Trophoblast cell (in vitro differentiated cells and primary cell): ENCODE data around the gene RAB9B.
"Not testable (repeated sequence)": the region's sequence is repeated elsewhere in the genome, so short reads cannot be mapped to it uniquely, and the experiment has no call there.

Experiments used
- DNase-seq, 2 donors: peaks; one replicate each; pipeline ENCODE4 v3.0.0-alpha.2; 2016
- H2AFZ ChIP-seq: 2 replicates; pipeline ENCODE4 v1.6.1; 2013; ENCODE audit warnings: low read length, moderate library complexity, mild to moderate bottlenecking; ENCODE audit not compliant: insufficient read depth, poor library complexity
- H2AK5ac ChIP-seq: 2 replicates; pipeline ENCODE4 v1.6.1; 2013; ENCODE audit warnings: mild to moderate bottlenecking, low read length
- H2BK120ac ChIP-seq: 2 replicates; pipeline ENCODE4 v1.6.1; 2013; ENCODE audit warnings: low read length, mild to moderate bottlenecking, moderate library complexity; ENCODE audit not compliant: insufficient read depth, poor library complexity
- H2BK12ac ChIP-seq: 2 replicates; pipeline ENCODE4 v1.6.1; 2013; ENCODE audit warnings: mild to moderate bottlenecking, low read length, moderate library complexity
- H2BK5ac ChIP-seq: 2 replicates; pipeline ENCODE4 v1.6.1; 2013; ENCODE audit warnings: low read length, low read depth, moderate library complexity, mild to moderate bottlenecking; ENCODE audit not compliant: poor library complexity
- H3K14ac ChIP-seq: 2 replicates; pipeline ENCODE4 v1.6.1; 2013; ENCODE audit warnings: mild to moderate bottlenecking, low read length
- H3K18ac ChIP-seq: 2 replicates; pipeline ENCODE4 v1.6.1; 2013; ENCODE audit warnings: mild to moderate bottlenecking, low read length
- H3K23ac ChIP-seq: 2 replicates; pipeline ENCODE4 v1.6.1; 2013; ENCODE audit warnings: low read length
- H3K27ac ChIP-seq: 2 replicates; pipeline ENCODE4 v1.5.1; 2013; ENCODE audit warnings: low read depth, mild to moderate bottlenecking, inconsistent platforms, low read length, moderate library complexity
- H3K27me3 ChIP-seq: 2 replicates; pipeline ENCODE4 v1.6.1; 2013; ENCODE audit warnings: inconsistent platforms, mild to moderate bottlenecking, low read length, moderate library complexity; ENCODE audit not compliant: insufficient read depth
- H3K36me3 ChIP-seq, 2 experiments: 1 replicate in 1 of 2; 2 replicates in 1 of 2; pipeline ENCODE4 v1.6.1; 2013; ENCODE audit warnings: low read length in 2 of 2, mild to moderate bottlenecking in 2 of 2, moderate library complexity in 1 of 2; ENCODE audit not compliant: insufficient read depth in 2 of 2, control insufficient read depth in 1 of 2
- H3K4ac ChIP-seq: 2 replicates; pipeline ENCODE4 v1.6.1; 2013; ENCODE audit warnings: low read depth, mild to moderate bottlenecking, low read length, moderate library complexity
- H3K4me1 ChIP-seq, 2 experiments: 1 replicate in 1 of 2; 2 replicates in 1 of 2; pipeline ENCODE4 v1.6.1; 2013; ENCODE audit warnings: low read length in 2 of 2, mild to moderate bottlenecking in 2 of 2, moderate library complexity in 1 of 2; ENCODE audit not compliant: insufficient read depth in 2 of 2, control insufficient read depth in 1 of 2
- H3K4me2 ChIP-seq: 2 replicates; pipeline ENCODE4 v1.6.1; 2013; ENCODE audit warnings: inconsistent platforms, mild to moderate bottlenecking, low read length, moderate library complexity
- H3K4me3 ChIP-seq: 2 replicates; pipeline ENCODE4 v1.5.1; 2013; ENCODE audit warnings: mild to moderate bottlenecking, low read depth, low read length, inconsistent platforms
- H3K79me1 ChIP-seq: one replicate; pipeline ENCODE4 v1.6.1; 2013; ENCODE audit warnings: low read length
- H3K79me2 ChIP-seq: 2 replicates; pipeline ENCODE4 v1.6.1; 2013; ENCODE audit warnings: low read length, mild to moderate bottlenecking; ENCODE audit not compliant: control insufficient read depth, insufficient read depth, poor library complexity
- H3K9ac ChIP-seq: 2 replicates; pipeline ENCODE4 v1.6.1; 2013; ENCODE audit warnings: mild to moderate bottlenecking, low read length
- H3K9me3 ChIP-seq: 2 replicates; pipeline ENCODE4 v1.6.1; 2013; ENCODE audit warnings: low read depth, mild to moderate bottlenecking, control low read depth, inconsistent platforms, low read length; ENCODE audit not compliant: insufficient read depth
- H4K12ac ChIP-seq: 2 replicates; pipeline ENCODE4 v1.6.1; 2013; ENCODE audit warnings: low read depth, mild to moderate bottlenecking, low read length, moderate library complexity
- H4K8ac ChIP-seq: 2 replicates; pipeline ENCODE4 v1.6.1; 2013; ENCODE audit warnings: low read depth, mild to moderate bottlenecking, low read length, moderate library complexity
- H4K91ac ChIP-seq: one replicate; pipeline ENCODE4 v1.6.1; 2013; ENCODE audit warnings: low read depth, mild to moderate bottlenecking, low read length, moderate library complexity
- WGBS: extraction: QIAGEN DNeasy Blood & Tissue Kit; methylation state at CpG from one replicate; pipeline ENCODE4 v1.1.7; 2013; ENCODE audit warnings: missing lambda C conversion rate; ENCODE audit not compliant: insufficient read length, insufficient coverage; ENCODE audit errors: extremely low coverage; 5-methylcytosine and 5-hydroxymethylcytosine counted together

RAB9B gene

DNA sequence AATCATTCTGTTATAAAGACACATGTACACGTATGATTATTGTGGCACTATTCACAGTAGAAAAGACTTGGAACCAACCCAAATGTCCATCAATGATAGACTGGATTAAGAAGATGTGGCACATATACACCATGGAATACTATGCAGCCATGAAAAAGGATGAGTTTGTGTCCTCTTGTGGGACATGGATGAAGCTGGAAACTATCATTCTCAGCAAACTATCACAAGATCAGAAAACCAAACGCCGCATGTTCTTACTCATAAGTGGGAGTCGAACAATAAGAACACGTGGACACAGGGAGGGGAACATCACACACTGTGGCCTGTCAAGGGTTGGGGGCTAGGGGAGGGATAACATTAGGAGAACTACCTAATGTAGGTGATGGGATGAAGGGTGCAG lies 15.0 kb downstream of the RAB9B start:
- WGBS, result no CpG with 5 or more reads among the region's 5 CpGs
- not testable (repeated sequence) for H3K14ac ChIP-seq, H3K27ac ChIP-seq, H4K91ac ChIP-seq, H2BK12ac ChIP-seq, H2BK5ac ChIP-seq, H4K12ac ChIP-seq, H3K9me3 ChIP-seq, H4K8ac ChIP-seq, H3K18ac ChIP-seq, H2AFZ ChIP-seq, H3K36me3 ChIP-seq, H3K23ac ChIP-seq, H3K79me2 ChIP-seq, H3K4me2 ChIP-seq, H3K4me3 ChIP-seq, H3K27me3 ChIP-seq, H2AK5ac ChIP-seq, DNase-seq, H3K9ac ChIP-seq, H2BK120ac ChIP-seq, H3K4ac ChIP-seq, H3K79me1 ChIP-seq, H3K4me1 ChIP-seq

DNA sequence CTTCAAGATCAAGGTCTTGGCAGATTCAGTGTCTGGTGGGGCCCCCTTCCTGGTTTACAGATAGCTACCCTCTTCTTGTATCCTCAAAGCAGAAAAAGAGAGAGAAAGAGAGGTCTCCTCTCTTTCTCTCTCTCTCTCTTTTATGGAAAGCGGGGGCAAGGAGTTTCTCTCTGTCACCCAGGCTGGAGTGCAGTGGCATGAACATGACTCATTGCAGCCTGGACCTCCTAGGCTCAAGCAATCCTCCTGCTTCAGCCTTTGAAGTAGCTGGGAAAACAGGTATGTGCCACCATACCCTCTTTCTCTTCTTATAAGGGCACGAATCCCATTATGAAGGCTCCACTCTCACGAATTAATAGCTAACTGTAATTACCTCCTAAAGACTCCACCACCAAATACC lies 20.2 kb downstream of the RAB9B start:
- H3K4ac ChIP-seq, result no peak overlapping the region
- H2AK5ac ChIP-seq, result no peak overlapping the region
- H3K9ac ChIP-seq, result no peak overlapping the region
- H3K79me1 ChIP-seq, result no peaks in the 10 kb centered on the region
- H3K36me3 ChIP-seq, result no peaks in the 10 kb centered on the region
- no peak overlapping the region for H4K12ac ChIP-seq
- H3K9me3 ChIP-seq, result no peaks in the 10 kb centered on the region
- no peak overlapping the region for H4K91ac ChIP-seq
- no peak overlapping the region for H2AFZ ChIP-seq
- H2BK12ac ChIP-seq, result no peak overlapping the region
- H3K4me3 ChIP-seq, result no peak overlapping the region
- no peak overlapping the region for H3K27ac ChIP-seq
- H3K4me1 ChIP-seq, result no peaks in the 10 kb centered on the region
- no peak overlapping the region for H2BK5ac ChIP-seq
- H3K4me2 ChIP-seq, result no peak overlapping the region
- peak in 1 of 2 donors; percentile 7 for DNase-seq
- H3K18ac ChIP-seq, result no peak overlapping the region
- WGBS, result no CpG with 5 or more reads among the region's 3 CpGs
- H2BK120ac ChIP-seq, result no peak overlapping the region
- H3K23ac ChIP-seq, result no peak overlapping the region
- no peaks in the 10 kb centered on the region for H3K79me2 ChIP-seq
- no peak overlapping the region for H4K8ac ChIP-seq
- H3K27me3 ChIP-seq, result no peaks in the 10 kb centered on the region
- H3K14ac ChIP-seq, result no peak overlapping the region

DNA sequence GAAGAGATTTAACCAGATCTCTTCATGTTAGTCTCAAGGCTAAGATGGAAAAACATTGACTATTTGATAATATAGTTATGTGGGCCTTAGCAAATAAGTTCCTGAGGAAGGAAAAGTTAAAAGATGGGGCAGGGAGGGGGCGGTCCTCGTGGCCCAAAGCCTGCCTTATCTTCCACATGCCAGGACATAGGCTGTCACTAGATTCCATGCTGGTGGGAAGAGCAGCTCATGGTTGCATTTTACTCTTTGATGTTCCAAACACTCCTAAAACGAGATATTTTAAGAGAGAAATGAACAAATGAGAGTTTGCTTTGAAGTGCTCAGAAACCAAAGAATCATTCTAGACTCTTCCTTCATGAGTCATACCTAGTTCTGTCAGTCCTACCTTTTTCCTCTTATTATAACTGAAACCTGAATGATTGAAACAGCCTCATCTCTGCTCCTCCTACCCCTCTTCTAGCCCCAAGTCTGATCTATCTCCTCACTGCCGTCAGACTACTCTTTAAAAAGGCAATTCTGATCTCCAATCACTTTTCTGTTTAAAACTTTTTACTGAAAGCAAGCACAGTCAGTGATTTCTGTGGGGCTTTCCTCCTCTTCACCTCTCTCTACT lies 25.1 kb downstream of the RAB9B start:
- no peak overlapping the region for H2BK120ac ChIP-seq
- H3K27me3 ChIP-seq, result no peaks in the 10 kb centered on the region
- H4K8ac ChIP-seq, result no peak overlapping the region
- H2AFZ ChIP-seq, result no peak overlapping the region
- peak; percentile 29 to 80 for DNase-seq
- H3K79me1 ChIP-seq, result no peaks in the 10 kb centered on the region
- WGBS, result no CpG with 5 or more reads among the region's 4 CpGs
- no peak overlapping the region for H4K91ac ChIP-seq
- no peak overlapping the region for H2AK5ac ChIP-seq
- H3K27ac ChIP-seq, result no peak overlapping the region
- H3K36me3 ChIP-seq, result no peaks in the 10 kb centered on the region
- H2BK12ac ChIP-seq, result no peak overlapping the region
- no peak overlapping the region for H4K12ac ChIP-seq
- H3K9ac ChIP-seq, result no peak overlapping the region
- no peaks in the 10 kb centered on the region for H3K4me1 ChIP-seq
- no peak overlapping the region for H3K23ac ChIP-seq
- H3K14ac ChIP-seq, result no peak overlapping the region
- H3K4me2 ChIP-seq, result no peak overlapping the region
- no peaks in the 10 kb centered on the region for H3K79me2 ChIP-seq
- no peak overlapping the region for H3K4ac ChIP-seq
- H2BK5ac ChIP-seq, result no peak overlapping the region
- H3K18ac ChIP-seq, result no peak overlapping the region
- H3K9me3 ChIP-seq, result no peaks in the 10 kb centered on the region
- H3K4me3 ChIP-seq, result no peak overlapping the region

DNA sequence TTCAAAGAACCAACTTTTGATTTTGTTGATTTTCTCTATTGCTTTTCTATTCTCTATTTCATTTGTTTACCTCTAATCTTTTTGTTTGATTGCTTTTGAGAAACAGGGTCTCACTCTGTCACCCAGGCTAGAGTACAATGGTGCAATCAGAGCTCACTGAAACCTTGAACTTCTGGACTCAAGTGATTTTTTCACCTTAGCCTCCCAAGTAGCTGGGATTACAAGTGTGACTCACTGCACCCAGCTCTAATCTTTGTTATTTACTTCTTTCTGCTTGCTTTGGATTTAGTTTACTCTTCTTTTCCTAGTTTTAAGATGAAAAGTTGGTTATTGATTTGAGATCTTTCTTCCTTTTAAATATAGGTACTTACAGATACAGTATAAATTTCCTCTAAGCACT lies 26.2 kb downstream of the RAB9B start:
- DNase-seq, result no peak
- Histone ChIP-seq H3K4me1 (no peaks in the 10 kb centered on the region), H2AFZ (no peak overlapping the region), H2AK5ac (no peak overlapping the region), H3K79me1 (no peaks in the 10 kb centered on the region), H3K4me2 (no peak overlapping the region), H3K27me3 (no peaks in the 10 kb centered on the region), H3K4me3 (no peak overlapping the region), H3K36me3 (no peaks in the 10 kb centered on the region), H2BK120ac (no peak overlapping the region), H3K14ac (no peak overlapping the region), H3K9ac (no peak overlapping the region), H3K79me2 (no peaks in the 10 kb centered on the region), H3K4ac (no peak overlapping the region), H3K23ac (no peak overlapping the region), H3K9me3 (no peaks in the 10 kb centered on the region), H2BK12ac (no peak overlapping the region), H3K18ac (no peak overlapping the region), H4K91ac (no peak overlapping the region), H2BK5ac (no peak overlapping the region), H4K8ac (no peak overlapping the region), H4K12ac (no peak overlapping the region), H3K27ac (no peak overlapping the region)
